Uterus (tissue), 4 donors: ENCODE measurements around the gene DENND1A. TPM values are rescaled to one million over a fixed set of nuclear protein-coding genes. Genes with fewer than 3 reads are reported as not detected.

Source experiments
- DNase-seq, 2 donors: peaks; one replicate each; pipeline ENCODE4 v3.0.0-alpha.2; 2019 to 2020
- H3K27ac ChIP-seq, 2 donors: fragments of 200-600 bp; sonication (generic); 1 replicate in 1 of 2; 2 replicates in 1 of 2; pipeline ENCODE4 v1.5.1; 2016 to 2018
- H3K27me3 ChIP-seq, 2 donors: fragments of 200-600 bp; sonication (generic); one replicate each; pipeline ENCODE4 v1.5.1; 2018 to 2019; ENCODE audit warnings: control low read depth in 1 of 2
- H3K36me3 ChIP-seq, 2 donors: fragments of 200-600 bp; sonication (generic); one replicate each; pipeline ENCODE4 v1.5.1; 2019; ENCODE audit warnings: control low read depth in 1 of 2
- H3K4me1 ChIP-seq, 2 donors: fragments of 200-600 bp; sonication (generic); one replicate each; pipeline ENCODE4 v1.5.1; 2018 to 2019; ENCODE audit warnings: control low read depth in 1 of 2
- H3K4me3 ChIP-seq, 2 donors: fragments of 200-600 bp; sonication (generic); 1 replicate in 1 of 2; 2 replicates in 1 of 2; pipeline ENCODE4 v1.5.1; 2018 to 2019; ENCODE audit warnings: mild to moderate bottlenecking in 1 of 2
- H3K9me3 ChIP-seq, 2 donors: fragments of 200-600 bp; sonication (generic); one replicate each; pipeline ENCODE4 v1.5.1; 2019; ENCODE audit warnings: control low read depth in 1 of 2
- POLR2A ChIP-seq, 2 donors: fragments of 450-650 bp; IDR thresholded peaks; one replicate each; pipeline ENCODE4 v1.6.1; 2016; ENCODE audit warnings: antibody characterized with exemption in 2 of 2, mild to moderate bottlenecking in 1 of 2, moderate library complexity in 1 of 2
- intact Hi-C: fragments of 100-400 bp; cut with DNase I; formaldehyde crosslinking; loops from one replicate; pipeline ENCODE4 v1.15.1; 2023; ENCODE audit warnings: low total_unique reads
- total RNA-seq, 4 donors: library from RNA; depleted of rRNA in 3 of 4; stranded (reverse); fragments of >200 nt in 3 of 4; gene quantifications; one replicate each; pipeline versions ENCODE4 v1.1.0 to v1.2.4, GENCODE V29; 2014 to 2023
- TF ChIP-seq, protein P1 (sequence below), 4 experiments: fragments of 200-600 bp in 2 of 4; fragments of 450-650 bp in 2 of 4; sonication (generic) in 2 of 4; IDR thresholded peaks; one replicate each; pipeline ENCODE4 v1.5.1; 2016 to 2019; ENCODE audit warnings: antibody characterized with exemption in 4 of 4, mild to moderate bottlenecking in 2 of 4, moderate library complexity in 1 of 4
- donor health status: DM: yes; HTN: yes; CAD: no.

DENND1A gene
- total RNA-seq, 4 donors from 2014 or later: 10.8 to 34.5 (median 22.6) TPM

DNA sequence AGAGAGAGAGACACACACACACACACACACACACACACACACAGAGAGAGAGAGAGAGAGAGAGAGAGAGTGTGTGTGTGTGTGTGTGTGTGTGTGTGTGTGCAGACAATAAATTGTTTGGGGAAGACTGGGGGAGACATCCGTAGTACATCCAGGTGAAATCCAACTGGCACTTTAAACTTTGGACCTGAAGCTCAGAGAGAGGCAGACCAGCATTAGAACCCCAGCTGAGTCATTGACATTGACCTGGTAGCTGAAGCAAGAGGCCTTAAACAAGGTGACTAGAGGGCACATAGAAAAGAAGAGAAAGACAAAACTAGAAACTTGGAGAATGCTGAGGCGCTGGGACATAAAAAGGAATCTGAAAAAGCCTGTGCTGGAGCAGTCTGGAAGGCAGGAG is 322.4 kb downstream of the DENND1A start:
- intact Hi-C loops: no loop called here
- no peak for DNase-seq

GRCh38 chr9:123606141-123606540 is 323.8 kb downstream of the DENND1A start:
- no peak for TF ChIP-seq POLR2A (IDR thresholded peaks at IDR 0.05)
- TF ChIP-seq, protein P1, sequence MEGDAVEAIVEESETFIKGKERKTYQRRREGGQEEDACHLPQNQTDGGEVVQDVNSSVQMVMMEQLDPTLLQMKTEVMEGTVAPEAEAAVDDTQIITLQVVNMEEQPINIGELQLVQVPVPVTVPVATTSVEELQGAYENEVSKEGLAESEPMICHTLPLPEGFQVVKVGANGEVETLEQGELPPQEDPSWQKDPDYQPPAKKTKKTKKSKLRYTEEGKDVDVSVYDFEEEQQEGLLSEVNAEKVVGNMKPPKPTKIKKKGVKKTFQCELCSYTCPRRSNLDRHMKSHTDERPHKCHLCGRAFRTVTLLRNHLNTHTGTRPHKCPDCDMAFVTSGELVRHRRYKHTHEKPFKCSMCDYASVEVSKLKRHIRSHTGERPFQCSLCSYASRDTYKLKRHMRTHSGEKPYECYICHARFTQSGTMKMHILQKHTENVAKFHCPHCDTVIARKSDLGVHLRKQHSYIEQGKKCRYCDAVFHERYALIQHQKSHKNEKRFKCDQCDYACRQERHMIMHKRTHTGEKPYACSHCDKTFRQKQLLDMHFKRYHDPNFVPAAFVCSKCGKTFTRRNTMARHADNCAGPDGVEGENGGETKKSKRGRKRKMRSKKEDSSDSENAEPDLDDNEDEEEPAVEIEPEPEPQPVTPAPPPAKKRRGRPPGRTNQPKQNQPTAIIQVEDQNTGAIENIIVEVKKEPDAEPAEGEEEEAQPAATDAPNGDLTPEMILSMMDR (IDR thresholded peaks at IDR 0.05): no peak
- H3K4me3 ChIP-seq: no peak overlapping the region
- no peak for DNase-seq
- no peak overlapping the region for H3K27ac ChIP-seq
- H3K27me3 ChIP-seq: no peaks in the 10 kb centered on the region
- H3K36me3 ChIP-seq: no peaks in the 10 kb centered on the region
- H3K4me1 ChIP-seq: no peaks in the 10 kb centered on the region
- H3K9me3 ChIP-seq: no peaks in the 10 kb centered on the region
- intact Hi-C loops: no loop called here

More for the DNA sequence above, 322.4 kb downstream of the DENND1A start:
- no peaks in the 10 kb centered on the region for H3K4me1 ChIP-seq
- no peak overlapping the region for H3K27ac ChIP-seq
- H3K36me3 ChIP-seq: no peaks in the 10 kb centered on the region
- H3K27me3 ChIP-seq: no peaks in the 10 kb centered on the region
- TF ChIP-seq POLR2A (IDR thresholded peaks at IDR 0.05): no peak
- TF ChIP-seq, protein P1 (IDR thresholded peaks at IDR 0.05): no peak
- no peaks in the 10 kb centered on the region for H3K9me3 ChIP-seq
- H3K4me3 ChIP-seq: no peak overlapping the region

GRCh38 chr9:123605286-123605685 is 324.6 kb downstream of the DENND1A start:
- no peaks in the 10 kb centered on the region for H3K4me1 ChIP-seq
- intact Hi-C loops: no loop called here
- TF ChIP-seq, protein P1 (IDR thresholded peaks at IDR 0.05): no peak
- no peak for TF ChIP-seq POLR2A (IDR thresholded peaks at IDR 0.05)
- no peak overlapping the region for H3K27ac ChIP-seq
- no peaks in the 10 kb centered on the region for H3K9me3 ChIP-seq
- no peak overlapping the region for H3K4me3 ChIP-seq
- no peak for DNase-seq
- H3K36me3 ChIP-seq: no peaks in the 10 kb centered on the region
- H3K27me3 ChIP-seq: no peaks in the 10 kb centered on the region

- intact Hi-C loops: no loop called here
- H3K27me3 ChIP-seq: no peaks in the 10 kb centered on the region
- no peak for DNase-seq
- H3K36me3 ChIP-seq: no peaks in the 10 kb centered on the region
- no peaks in the 10 kb centered on the region for H3K9me3 ChIP-seq
- TF ChIP-seq, protein P1 (IDR thresholded peaks at IDR 0.05): no peak
- TF ChIP-seq POLR2A (IDR thresholded peaks at IDR 0.05): no peak
- no peak overlapping the region for H3K27ac ChIP-seq
- H3K4me3 ChIP-seq: no peak overlapping the region
- no peaks in the 10 kb centered on the region for H3K4me1 ChIP-seq
Measured at GRCh38 chr9:123604861-123605260, 325.1 kb downstream of the DENND1A start.

DNA sequence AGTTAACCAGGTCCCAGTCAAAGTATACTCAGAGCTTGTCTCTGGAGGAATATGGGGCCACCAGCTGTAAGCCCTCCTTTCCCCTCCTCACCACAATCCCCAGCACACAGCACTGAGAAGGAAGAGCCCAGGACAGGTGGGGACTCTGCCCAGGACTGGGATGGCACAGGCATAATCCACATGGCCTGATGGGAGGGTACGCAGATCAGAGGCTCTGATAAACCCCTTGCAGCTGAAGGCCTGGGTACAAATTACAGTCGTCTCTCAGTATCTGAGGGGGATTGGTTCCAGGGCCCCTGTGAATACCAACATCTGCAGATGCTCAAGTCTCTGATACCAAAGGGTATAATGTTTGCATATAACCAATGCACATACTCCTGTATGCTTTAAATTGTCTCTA is 328.1 kb downstream of the DENND1A start:
- no peaks in the 10 kb centered on the region for H3K4me1 ChIP-seq
- no peak for DNase-seq
- H3K4me3 ChIP-seq: no peak overlapping the region
- TF ChIP-seq, protein P1 (IDR thresholded peaks at IDR 0.05): no peak
- no peak for TF ChIP-seq POLR2A (IDR thresholded peaks at IDR 0.05)
- H3K36me3 ChIP-seq: no peaks in the 10 kb centered on the region
- H3K9me3 ChIP-seq: no peaks in the 10 kb centered on the region
- no peak overlapping the region for H3K27ac ChIP-seq
- intact Hi-C loops: no loop called here
- H3K27me3 ChIP-seq: no peaks in the 10 kb centered on the region
